ENCODE measurements around the gene CARS1. TPM values are rescaled to one million over a fixed set of nuclear protein-coding genes. Genes with fewer than 3 reads are reported as not detected.
A peak's percentile ranks its signal among the peaks of the same experiment; 100 is the strongest.

Gene CARS1
- 60.7 and 73.1 TPM in 2 replicates for total RNA-seq
- 103 TPM for polyA plus RNA-seq (2012)

DNA sequence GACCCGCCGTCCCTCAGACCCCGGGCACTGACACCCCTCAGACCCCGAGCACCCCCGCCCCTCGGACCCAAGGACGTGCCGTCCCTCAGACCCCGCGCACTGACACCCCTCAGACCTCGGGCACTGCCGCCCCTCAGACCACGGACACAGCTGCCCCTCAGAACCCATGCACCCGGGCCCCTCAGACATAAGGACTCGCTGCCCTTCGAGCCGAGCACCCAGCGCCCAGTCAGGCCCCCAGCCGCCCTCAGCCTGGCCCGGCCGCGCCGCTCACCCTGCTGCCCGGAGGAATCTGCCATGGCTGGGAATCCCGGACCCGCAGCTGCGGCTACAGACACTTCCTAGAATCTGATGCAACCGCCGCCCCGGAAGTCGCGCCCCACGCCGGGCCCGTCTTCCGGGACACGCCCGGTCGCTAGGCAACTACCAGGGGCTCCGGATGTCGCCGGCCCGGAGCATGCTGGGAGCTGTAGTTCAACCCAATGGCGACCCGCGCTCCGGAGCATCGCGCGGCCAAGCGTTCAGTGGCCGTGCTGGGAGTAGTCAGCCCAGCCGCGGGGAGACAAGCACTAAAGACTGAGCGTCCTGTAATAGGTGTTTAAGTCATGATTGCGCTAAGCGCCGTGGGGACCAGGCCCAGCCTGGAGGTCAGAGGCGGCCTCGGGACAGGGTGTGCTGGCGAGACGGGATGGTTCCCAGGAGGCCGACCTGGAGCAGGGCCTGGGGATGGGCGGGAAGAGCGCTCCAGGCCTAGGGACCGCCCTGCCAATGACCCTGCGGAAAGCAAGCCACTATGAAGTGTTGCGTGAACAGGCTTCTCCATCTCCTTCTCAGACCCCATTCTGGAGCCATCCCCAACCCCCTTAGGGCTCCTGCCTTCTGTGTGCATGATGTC, at the start of gene CARS1:
CARS1 (minus strand) TSS at position 355 of the 895 bp plus-strand sequence; CDS start at position 299, 56 bp downstream.
- DNase-seq (ENCODE audit: low read depth): peak; percentile 96

DNA sequence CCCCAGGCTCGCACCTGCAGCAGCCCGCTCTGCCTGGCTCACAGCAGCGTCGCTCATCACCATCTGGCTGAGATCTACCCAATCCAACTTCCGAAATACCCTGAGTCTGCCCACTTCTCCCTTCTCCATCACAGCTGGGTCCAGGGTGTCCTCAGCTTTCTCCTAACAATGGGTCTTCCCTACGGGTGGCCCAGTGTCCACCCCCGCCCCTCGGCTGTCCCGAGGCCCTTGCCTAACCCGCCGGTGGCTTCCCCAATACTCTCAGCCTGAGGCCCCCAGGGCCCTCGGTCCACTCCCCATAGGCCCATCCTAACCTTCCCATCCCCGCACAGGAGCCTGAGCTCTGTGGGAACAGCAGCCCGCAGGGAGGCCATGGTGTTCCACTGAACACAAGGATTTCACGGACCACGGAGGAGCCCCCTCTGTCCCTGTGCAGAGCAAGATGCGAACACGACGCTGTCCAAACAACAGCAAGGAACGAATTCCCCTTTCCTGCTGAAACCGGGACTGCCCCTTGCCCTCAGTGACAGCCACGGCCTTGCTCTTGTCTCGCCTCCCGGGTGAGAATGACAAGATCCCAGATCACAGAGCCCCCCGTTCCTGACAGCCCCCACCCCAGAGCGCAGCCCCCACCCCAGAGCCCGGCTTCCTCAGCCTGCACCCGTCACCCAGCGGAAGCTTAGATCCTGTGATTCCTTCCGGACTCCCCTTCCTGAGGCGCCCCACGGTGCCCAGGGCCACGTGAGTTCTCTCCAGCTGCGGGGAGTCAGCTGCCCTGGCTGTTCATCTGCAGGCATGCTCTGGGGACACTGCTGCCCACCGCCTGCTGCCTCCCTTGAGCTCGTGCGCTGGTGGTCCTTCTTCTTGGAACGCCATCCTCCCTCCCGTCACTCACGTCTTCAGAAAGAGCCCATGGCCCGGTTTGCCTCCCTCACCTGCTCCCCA, 48.8 kb upstream of the CARS1 start:
- DNase-seq (ENCODE audit: low read depth): no peak

DNA sequence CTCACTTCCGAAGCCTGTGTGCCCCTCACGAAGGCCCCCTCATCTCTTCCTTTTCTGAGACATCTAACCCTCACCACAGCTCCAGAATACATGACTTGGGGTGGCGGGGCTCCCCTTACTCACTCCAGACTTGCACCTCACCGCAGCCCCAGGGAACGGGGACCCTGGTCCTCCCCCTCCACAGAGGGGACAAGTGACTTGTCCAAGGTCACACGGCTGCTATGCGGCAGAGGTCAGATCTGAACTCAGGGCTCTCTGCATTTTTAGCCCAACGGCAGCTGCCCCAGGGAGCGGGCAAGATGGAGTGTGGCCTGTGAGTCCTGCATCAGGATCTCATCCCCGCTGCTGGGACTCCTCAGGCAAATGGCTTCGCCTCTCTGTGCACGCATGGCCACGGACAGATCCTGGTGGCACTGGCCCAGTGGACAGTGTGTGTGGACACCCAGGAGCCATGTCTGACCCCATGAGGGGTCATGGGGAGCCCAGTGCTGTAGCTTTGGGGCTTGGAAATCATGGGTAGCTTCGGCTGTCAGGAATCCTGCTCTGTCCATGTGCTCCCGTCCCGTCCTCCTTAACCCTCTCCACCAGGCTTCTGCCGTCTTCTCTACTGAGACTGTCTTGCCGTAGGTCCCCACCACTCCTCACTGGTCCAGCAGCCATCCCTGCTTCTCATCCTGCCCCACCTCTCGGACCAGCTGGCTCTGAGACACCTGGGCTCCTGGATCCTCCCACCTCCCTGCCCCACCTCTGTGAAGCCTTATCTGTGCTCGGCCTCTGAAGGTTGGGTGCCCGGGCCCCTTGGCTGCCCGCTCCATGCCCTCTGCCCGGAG, 48.0 kb upstream of the CARS1 start:
- no peak for DNase-seq (ENCODE audit: low read depth)

GRCh38 chr11:3104051-3104714, 47.0 kb upstream of the CARS1 start:
- DNase-seq (ENCODE audit: low read depth): no peak

DNA sequence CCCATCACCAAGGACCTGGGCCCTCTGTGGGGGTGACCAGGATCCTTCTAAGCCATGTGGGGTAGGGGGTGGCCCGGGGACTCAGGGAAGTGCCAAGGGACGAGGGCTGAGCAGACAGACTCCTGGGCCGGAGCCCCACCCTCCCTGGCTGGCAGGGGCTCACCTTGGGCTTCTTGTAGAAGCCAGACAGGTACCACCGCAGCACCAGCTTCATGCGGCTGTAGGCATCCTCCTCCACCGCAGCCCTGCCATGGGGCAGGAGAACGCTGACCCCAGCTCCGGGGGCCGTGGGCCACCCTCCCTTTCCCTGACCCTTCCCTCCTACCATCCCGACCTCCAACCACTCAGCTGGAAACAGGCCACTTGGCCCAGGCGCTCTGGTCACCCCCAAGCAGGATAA, 45.9 kb upstream of the CARS1 start:
- no peak for DNase-seq (ENCODE audit: low read depth)

GRCh38 chr11:3102641-3102921, 45.4 kb upstream of the CARS1 start:
- DNase-seq (ENCODE audit: low read depth): no peak

GRCh38 chr11:3101921-3102640, 44.9 kb upstream of the CARS1 start:
- DNase-seq (ENCODE audit: low read depth): no peak

- DNase-seq (ENCODE audit: low read depth): no peak
These were observed 42.0 kb upstream of the CARS1 start for GRCh38 chr11:3099178-3099577.

DNA sequence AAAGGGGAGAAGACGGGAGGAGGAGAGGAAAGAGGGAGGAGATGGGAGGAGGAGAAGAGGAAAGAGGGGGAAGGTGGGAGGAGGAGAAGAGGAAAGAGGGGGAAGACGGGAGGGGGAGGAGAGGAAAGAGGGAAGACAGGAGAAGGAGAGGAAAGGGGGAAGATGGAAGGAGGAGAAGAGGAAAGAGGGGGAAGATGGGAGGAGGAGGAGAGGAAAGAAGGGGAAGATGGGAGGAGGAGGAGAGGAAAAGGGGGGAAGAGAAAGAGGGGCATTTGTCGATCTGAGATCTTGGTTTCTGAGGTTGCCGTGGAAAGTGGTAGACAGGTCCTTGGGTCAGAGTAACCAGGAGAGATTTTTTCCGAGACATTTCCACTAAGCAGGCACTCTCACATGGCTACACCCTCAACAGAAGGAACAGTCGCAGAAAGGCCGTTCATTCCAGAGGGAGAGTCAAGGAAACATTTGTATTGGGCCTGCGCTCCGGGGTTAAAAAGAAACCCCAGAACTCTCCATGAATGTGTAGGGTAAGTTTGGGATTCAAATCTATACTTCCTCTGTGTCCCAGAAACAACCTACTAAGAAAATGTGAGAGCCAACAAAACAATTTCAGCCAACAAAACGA, 39.8 kb upstream of the CARS1 start:
- no peak for DNase-seq (ENCODE audit: low read depth)

GRCh38 chr11:3095712-3096361, 38.6 kb upstream of the CARS1 start:
- no peak for DNase-seq (ENCODE audit: low read depth)

- DNase-seq (ENCODE audit: low read depth): no peak
These were observed 37.1 kb upstream of the CARS1 start for GRCh38 chr11:3094223-3094824.

DNA sequence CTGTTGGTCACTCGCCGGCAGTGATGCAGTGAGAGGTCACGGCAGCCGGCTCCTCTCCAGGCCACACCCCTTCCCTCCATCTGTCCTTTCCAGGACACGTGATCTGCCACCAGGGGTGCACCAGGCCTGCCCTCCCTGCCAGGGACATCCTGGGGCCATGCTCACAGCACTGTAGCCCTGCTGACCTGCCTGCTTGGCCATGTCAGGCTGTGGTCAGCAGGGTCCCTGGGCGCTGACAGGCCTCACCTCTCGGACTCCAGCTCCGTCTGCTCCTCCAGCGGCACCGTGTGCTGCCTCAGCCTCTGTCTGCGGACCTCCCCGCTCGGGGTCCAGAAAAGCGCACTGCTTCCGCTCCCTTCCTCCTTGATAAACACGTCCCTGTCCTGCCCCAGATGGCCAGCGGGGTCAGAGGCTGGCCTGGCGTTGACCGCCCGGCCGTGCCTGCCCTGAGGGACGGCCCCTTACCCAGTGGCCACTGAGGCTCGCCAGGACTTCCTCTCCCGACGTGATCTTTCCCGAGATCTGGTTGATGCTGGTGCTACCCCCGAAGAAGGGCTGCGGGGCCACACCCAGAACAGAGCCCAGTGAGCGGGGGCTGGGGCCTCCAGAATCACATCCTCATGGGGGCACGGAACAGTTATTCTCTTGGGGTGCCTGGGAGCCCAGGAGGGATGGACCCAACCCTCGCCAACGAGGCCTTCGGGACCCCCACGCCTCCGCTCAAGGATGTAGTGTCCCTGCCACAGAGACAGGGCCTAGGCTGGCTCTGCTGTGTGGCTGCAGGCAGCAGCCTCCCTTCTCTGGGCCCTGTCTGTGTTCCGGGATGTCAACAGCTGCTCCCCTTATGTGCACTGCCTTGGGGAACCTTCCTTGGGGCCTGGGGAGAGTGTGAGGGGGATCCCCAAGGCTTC, 36.3 kb upstream of the CARS1 start:
- peak; percentile 57 for DNase-seq (ENCODE audit: low read depth)

GRCh38 chr11:3092603-3093141, 35.4 kb upstream of the CARS1 start:
- DNase-seq (ENCODE audit: low read depth): no peak

- DNase-seq (ENCODE audit: low read depth): peak; percentile 52
These were observed 34.8 kb upstream of the CARS1 start for GRCh38 chr11:3091846-3092602.

GRCh38 chr11:3091081-3091845, 34.0 kb upstream of the CARS1 start:
- no peak for DNase-seq (ENCODE audit: low read depth)

Measured in myocyte (in vitro differentiated cells).